HPDE6-E6E7 (cell line): Measurements from ENCODE around the gene ATP2C2.

Experiments used
- DNase-seq: peaks from one replicate; pipeline ENCODE4 v3.0.0; 2011; ENCODE audit warnings: missing footprints; ENCODE audit errors: extremely low spot score

ATP2C2 gene

GRCh38 chr16:84513666-84514065, 145.3 kb downstream of the ATP2C2 start:
- no peak for DNase-seq
